GM18909 (cell line): ENCODE data around the gene CGB2.
"Not testable (repeated sequence)": the region's sequence is repeated elsewhere in the genome, so short reads cannot be mapped to it uniquely, and the experiment has no call there.

ENCODE experiments used
- ATAC-seq: cut with Tn5 transposase; IDR thresholded peaks from one replicate; pipeline ENCODE4 v1.9.1; 2021; ENCODE audit warnings: mild to moderate bottlenecking; ENCODE audit not compliant: unreplicated experiment, poor library complexity

CGB2 gene

GRCh38 chr19:49064768-49065611 is 33.3 kb downstream of the CGB2 start, which contains the start of gene NTF4:
TSS of gene NTF4 (minus strand) at chr19:49064818. CDS start at chr19:49061997, 2,821 bp downstream.
- ATAC-seq: no peak

DNA sequence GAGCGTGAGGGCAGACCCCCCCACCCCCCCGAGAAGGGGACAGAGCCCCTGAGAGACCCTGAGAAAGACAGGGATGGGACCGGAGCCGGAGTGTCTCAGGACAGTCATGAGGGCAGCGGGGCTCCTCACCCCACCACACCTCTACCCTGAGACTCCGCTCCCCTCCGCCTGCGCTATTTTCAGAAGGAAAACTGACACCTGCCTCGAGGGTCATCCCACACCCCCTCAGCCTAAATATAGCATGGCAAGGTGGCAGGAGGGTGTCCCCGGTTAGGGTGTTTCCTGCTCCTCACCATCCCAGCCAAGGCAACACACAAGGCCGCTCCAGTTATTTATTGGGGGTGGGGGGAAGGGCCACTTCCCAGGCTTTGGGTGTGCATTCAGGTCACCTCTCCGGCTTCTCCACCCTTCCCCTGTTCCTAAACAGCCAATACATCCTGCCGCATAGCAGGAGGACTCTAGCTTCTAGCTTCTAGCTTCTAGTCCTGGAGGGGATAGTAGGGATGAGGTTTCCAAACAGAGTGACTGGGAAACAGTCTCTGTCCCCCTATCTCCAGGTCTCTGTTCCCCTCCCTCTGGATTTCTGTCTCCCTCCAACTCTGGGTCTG is 34.3 kb downstream of the CGB2 start:
- ATAC-seq: no peak

DNA sequence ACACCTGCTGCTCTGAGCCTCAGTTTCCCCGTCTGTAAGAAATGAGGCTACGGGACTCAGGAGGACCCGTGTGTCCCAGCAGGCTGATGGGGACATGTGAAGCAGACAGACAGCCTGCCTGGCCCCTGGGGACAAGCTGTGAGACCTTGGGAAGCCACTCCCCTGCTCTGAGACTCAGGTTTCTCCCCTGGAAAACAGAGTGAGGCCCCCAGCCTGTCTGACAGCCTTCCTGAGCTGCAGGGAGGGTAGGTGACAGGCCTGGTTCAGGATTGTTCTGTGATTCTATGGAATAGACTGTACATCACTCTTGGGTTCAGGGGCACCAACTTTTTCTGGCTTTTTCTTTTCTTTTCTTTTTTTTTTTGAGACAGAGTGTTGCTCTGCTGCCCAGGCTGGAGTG is 35.9 kb downstream of the CGB2 start:
- ATAC-seq: no peak

DNA sequence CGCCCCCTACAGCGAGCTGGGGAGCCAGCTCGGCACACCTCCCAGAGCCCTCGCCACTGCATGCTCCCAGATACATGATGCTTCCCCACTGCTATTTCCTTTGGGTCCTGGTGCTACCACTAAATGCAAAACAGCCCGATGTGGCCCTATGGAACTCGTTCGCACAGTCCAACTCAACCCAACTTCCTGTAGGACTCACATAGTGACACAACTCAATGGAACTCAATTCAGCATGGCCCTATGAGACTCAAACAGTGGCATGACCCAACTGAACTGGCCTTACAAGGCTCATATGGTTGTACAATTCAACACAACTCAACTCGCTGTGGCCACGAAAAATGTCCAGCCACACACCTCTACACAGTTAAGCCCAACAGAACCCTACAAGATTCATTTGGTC is 37.3 kb downstream of the CGB2 start:
- ATAC-seq: no peak

DNA sequence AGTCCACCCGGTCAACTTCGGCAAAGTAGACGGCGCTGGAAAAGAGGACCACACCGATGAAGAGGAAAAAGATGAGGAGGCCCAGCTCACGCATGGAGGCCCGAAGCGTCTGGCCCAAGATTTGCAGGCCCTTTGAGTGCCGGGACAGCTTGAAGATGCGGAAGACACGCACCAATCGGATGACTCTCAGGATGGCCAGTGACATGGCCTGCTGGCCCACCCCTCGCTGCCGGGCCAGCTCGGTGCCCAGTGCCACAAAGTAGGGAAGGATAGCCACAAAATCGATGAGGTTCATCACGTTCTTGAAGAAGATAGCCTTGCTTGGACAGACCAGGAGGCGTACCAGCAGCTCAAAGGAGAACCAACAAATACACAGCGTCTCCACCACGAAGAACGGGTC is 38.7 kb downstream of the CGB2 start:
- no peak for ATAC-seq

- no peak for ATAC-seq
These were observed 40.3 kb downstream of the CGB2 start for GRCh38 chr19:49071860-49072547.

DNA sequence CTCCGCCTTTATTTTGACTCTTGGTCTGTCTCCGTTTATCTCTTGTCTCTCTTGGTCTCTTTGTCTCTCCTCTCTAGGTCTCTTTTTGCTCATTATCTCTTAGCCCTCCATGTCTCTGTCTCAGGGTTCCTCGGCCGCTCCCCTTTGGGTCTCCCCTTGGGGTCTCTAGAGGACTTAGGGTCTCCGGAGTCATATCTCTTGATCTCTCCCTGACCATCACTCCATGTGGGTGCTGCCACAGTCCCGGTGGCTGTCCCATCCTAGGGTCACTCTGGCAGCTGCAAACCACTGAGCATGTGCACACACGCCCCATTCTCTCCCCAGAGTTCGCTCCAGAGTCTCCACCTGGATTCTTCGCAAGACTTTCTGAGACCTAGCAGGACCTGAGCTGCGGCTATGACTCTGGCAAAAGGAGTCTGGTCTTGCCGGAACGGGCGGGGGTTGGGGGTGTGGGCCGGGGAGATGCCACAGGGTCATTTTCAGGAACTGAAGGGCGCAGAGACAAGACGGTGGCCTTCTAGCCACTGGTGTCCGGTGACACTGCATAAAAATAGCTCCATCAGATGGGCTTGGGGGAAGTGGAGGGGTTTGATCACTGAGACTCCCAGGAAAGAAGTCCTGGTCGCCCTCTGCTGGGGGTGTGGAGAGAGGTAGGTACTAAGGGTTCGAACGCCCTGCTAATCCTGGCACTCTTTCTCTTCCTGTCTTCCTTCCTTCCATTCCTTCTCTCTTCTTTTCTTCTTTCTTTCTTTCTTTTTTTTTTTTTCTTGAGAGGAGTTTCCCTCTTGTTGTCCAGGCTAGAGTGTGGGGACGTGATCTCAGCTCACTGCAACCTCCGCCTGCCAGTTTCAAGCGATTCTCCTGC is 42.1 kb downstream of the CGB2 start:
- no peak for ATAC-seq

DNA sequence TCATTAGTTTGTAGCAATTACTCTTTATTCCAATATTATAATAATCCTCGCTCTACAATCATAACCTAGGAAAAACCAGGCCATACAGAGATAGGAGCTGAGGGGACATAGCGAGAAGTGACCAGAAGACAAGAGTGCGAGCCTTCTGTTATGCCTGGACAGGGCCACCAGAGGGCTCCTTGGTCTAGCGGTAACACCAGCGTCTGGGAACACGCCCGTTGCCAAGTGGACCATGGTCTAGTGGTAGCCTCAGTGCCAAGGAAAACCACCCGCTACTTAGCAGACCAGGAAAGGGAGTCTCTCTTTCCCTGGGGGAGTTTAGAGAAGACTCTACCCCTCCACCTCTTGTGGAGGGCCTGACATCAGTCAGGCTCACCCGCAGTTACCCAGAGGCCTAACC is 43.2 kb downstream of the CGB2 start:
- ATAC-seq: not testable (repeated sequence)

DNA sequence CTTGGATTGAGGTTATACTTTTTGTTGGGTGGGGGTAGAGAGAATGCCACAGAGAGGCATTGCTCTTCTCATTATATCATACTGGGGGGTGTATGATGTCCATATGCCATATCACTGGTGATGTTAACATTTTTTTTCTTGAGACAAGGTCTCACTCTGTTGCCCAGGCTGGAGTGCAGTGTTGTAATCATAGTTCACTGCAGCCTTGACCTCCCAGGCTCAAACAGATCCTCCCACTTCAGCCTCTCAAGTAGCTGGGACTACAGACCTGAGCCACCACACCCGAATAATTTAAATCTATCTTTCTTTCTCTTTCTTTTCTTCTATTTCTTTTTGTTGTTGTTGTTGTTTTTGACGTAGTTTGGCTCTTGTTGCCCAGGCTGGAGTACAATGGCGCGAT is 48.7 kb downstream of the CGB2 start:
- ATAC-seq: no peak

GRCh38 chr19:49081273-49081672 is 49.6 kb downstream of the CGB2 start:
- ATAC-seq: no peak
